Kidney glomerular epithelial cell (primary cell): ENCODE results near the gene RORC.

Experiments used
- DNase-seq: peaks from one replicate; lab custom pipeline; 2025; lab: John Stamatoyannopoulos, UW

RORC gene

GRCh38 chr1:151847867-151848596 lies 16.4 kb upstream of the RORC start:
- DNase-seq = no peak

- DNase-seq = no peak
These were observed 15.2 kb upstream of the RORC start for GRCh38 chr1:151846686-151847237.

GRCh38 chr1:151846062-151846568 lies 14.5 kb upstream of the RORC start:
- DNase-seq = peak; percentile 40

GRCh38 chr1:151843398-151843797 lies 11.8 kb upstream of the RORC start:
- DNase-seq = no peak

- DNase-seq = peak; percentile 61
These were observed 9.5 kb upstream of the RORC start for GRCh38 chr1:151841141-151841540.

- DNase-seq = no peak
These were observed 8.8 kb upstream of the RORC start for GRCh38 chr1:151840421-151840820.

- no peak for DNase-seq
These were observed 8.1 kb upstream of the RORC start, which contains the start of gene C2CD4D for GRCh38 chr1:151839457-151840403. TSS of gene C2CD4D (minus strand) at chr1:151839820. CDS start at chr1:151838989, 831 bp downstream.

GRCh38 chr1:151839082-151839412 lies 7.4 kb upstream of the RORC start:
- no peak for DNase-seq

GRCh38 chr1:151838222-151839081 lies 6.8 kb upstream of the RORC start:
- no peak for DNase-seq

- no peak for DNase-seq
These were observed 6.3 kb upstream of the RORC start for GRCh38 chr1:151837884-151838221.

- no peak for DNase-seq
These were observed 5.6 kb upstream of the RORC start for GRCh38 chr1:151837197-151837596.

- DNase-seq = no peak
These were observed 4.0 kb upstream of the RORC start for GRCh38 chr1:151835596-151835995.

GRCh38 chr1:151834239-151834638 lies 2.6 kb upstream of the RORC start:
- no peak for DNase-seq

GRCh38 chr1:151833172-151833900 lies 1.7 kb upstream of the RORC start:
- DNase-seq = no peak

- peak; percentile 39 for DNase-seq
These were observed 847 bp upstream of the RORC start for GRCh38 chr1:151832318-151832980.

- no peak for DNase-seq
These were observed 378 bp downstream of the RORC start for GRCh38 chr1:151831256-151831591.

- no peak for DNase-seq
These were observed 1.5 kb downstream of the RORC start for GRCh38 chr1:151830055-151830454.

GRCh38 chr1:151829352-151830046 lies 2.1 kb downstream of the RORC start:
- DNase-seq = no peak

- no peak for DNase-seq
These were observed 2.7 kb downstream of the RORC start for GRCh38 chr1:151828921-151829320.

GRCh38 chr1:151827853-151828252 lies 3.7 kb downstream of the RORC start:
- DNase-seq = no peak
